Left ventricle myocardium superior (tissue), 1 donor: ENCODE results near the gene C11orf24. TPM values are rescaled to one million over a fixed set of nuclear protein-coding genes. Genes with fewer than 3 reads are reported as not detected.
A peak's percentile ranks its signal among the peaks of the same experiment; 100 is the strongest.

ENCODE experiments used
- ATAC-seq: fragments of 200-7000 bp; cut with Tn5 transposase; one replicate; pipeline ENCODE4 v1.9.1; 2020; ENCODE audit warnings: mild to moderate bottlenecking, moderate library complexity
- DNase-seq: peaks from one replicate; pipeline ENCODE4 v3.0.0-alpha.2; 2020
- intact Hi-C: fragments of 100-400 bp; cut with micrococcal nuclease; formaldehyde crosslinking; loops from one replicate; pipeline ENCODE4 v1.11.0; 2022
- total RNA-seq: library from RNA; stranded (reverse); fragmentation: NEBNext Ultra II Directional; extraction: Animal tissue kit (Norgen Biotek cat#: 25700); gene quantifications from one replicate; pipeline ENCODE4 v1.2.1, GENCODE V29; 2021
- donor health status: DM: no; HTN: yes; CAD: no; lungs with severe emphysema.

The C11orf24 gene
- total RNA-seq, 1 donor from 2014 or later = 23.9 TPM

DNA sequence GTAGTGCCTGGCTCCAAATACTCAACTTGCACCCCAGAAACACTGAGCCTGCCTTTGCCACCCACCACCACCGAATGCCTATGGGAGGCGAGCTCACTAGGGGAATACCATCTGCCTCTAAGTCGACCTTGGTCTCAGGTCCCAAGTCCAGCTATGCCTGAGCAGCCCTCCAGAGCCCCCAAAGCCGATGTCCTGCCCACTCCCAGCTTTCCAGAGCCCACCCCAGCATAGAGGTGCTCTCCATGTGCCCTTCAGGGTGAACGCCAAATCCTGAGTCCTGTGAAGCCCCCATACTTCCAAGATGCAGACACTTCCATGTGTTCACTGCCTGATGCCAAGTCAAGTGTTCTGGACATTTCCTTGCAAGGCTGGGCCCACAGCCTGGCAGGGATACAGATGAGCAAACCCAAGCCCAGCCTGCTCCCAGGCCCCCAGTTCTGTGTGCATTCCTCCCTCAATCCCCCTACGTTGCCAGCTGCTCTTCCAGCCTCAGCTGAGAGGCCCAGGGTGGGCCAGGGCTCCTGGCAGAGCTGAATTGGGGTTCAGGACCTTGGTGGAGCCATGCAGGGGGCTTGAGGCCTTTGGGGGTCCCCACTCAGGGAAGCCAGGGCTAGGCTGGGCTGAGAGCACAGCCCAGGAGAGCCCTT, 56.1 kb downstream of the C11orf24 start:
- ATAC-seq (no peak), DNase-seq (no peak)
- intact Hi-C loops = no loop called here

DNA sequence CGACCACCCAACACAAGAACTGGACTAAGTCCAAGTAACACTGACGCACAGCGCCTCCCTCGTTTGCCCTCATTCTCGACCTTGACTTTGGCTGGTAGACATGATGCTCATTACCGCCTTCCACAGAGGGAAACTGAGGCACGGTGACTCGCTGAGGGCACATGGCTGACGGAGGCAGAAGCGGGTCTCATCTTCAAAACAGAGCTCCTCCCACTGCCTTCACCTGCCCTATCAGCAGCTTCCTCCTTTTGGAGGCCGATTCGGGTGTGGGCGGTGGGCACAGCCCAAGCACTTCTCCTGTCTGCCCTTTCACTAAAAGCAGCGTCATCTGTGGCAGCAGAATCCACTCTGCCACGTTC, 56.7 kb downstream of the C11orf24 start:
- intact Hi-C loops = no loop called here
- DNase-seq = no peak
- no peak for ATAC-seq

DNA sequence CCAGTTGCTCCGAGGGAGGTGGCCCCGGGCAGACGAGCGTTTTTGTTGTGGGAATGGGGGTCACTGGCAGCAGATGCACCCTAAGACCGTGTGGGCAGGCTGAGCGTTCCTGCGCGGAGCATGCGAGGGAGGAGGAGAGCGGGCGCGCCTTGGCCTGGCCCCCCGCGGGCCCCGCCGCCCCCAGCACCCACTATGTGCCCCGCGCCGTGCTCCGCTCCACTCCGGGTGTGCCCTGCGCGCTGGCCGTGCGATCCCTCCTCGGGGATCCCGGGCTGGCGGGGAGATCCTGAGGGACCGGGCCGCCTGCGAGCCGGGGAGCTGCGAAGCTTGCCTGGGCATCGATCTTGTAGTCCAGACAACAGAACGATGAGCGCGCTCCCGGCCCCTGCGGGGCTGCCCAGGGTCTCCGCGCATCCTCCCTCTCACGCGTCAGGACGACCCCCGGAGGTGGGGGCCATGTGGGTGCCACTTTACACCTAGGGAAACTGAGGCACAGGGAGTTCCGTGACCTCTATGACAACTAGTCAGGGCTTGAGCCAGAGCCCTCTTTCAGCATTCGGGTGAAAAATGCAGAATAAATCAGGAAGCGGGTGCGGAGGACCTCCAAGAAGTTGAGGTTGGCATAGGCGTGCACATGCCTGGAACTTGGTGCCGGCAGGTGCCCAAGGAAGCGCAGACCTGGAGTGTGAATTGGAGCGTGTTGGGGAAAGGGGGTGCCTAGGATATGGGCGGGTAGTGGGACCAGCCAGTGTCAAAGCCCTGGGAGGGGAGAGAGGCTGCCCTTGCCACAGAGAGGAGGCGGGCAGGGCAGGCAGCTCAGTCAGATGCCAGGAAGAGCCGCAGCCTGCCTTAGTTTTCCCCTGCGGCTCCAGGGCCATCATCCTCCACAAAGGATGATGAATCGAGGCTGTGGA, 57.3 kb downstream of the C11orf24 start:
- DNase-seq = peak; percentile 55
- intact Hi-C loops = no loop called here

DNA sequence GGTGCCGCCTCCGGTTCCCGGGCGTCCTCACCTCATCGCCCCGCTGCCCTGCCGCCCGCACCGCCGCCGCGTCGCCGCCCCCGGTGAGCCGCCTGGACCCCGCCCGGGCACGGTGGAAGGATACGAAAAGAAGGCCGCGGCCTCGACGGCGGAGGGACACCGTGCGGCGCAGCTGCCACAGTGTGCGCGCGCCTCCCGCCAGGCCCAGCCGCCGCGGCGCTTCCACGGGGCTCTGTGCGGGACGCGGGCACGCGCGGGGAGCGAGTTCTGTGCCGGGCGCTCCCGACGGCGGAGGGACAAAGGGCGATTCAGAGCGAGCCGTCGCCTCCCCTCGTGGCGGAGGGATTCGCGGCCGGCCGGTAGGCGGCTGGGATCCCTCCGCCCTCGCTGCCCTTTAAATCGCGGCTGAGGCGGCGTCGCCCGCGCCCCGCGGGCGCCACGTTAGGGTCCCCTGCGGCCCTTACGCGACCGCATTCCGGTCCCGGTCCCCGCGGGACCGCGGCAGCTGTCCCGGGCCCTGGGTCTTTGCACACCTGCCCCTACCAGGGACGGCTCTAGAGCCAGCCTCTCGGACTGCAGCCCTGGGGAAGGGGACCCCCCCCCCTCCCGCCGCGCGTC, 58.1 kb downstream of the C11orf24 start:
- DNase-seq (peak; percentile 93), ATAC-seq (peak; percentile 63)
- intact Hi-C loops = no loop called here

More for the DNA sequence above, 57.3 kb downstream of the C11orf24 start:
- ATAC-seq = peak; percentile 15

DNA sequence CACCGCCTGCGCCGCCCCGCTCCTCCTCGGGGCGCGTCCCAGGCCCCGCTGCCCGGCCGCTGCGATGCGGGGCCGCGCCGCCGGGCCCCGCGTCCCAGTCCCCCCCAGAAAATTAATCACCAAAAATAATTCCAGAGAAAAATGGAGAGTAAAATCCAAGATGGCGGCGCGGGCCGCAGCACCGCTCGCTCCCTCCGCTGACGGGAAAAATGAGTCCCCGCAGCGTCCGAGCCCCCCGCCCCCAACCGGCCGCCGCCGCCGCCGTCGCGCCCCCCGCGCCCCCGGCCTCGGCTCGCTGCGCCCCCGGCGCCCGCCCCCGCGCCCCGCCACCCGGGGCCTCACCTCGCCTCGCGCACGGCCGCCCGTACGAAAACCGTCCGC, 58.6 kb downstream of the C11orf24 start, which contains the start of gene KMT5B:
Gene KMT5B (minus strand): TSS at position 162 of the 381 bp plus-strand sequence. CDS start 23,220 bp downstream, outside the sequence.
- ATAC-seq = no peak
- DNase-seq = peak; percentile 79
- intact Hi-C loops = no loop called here

DNA sequence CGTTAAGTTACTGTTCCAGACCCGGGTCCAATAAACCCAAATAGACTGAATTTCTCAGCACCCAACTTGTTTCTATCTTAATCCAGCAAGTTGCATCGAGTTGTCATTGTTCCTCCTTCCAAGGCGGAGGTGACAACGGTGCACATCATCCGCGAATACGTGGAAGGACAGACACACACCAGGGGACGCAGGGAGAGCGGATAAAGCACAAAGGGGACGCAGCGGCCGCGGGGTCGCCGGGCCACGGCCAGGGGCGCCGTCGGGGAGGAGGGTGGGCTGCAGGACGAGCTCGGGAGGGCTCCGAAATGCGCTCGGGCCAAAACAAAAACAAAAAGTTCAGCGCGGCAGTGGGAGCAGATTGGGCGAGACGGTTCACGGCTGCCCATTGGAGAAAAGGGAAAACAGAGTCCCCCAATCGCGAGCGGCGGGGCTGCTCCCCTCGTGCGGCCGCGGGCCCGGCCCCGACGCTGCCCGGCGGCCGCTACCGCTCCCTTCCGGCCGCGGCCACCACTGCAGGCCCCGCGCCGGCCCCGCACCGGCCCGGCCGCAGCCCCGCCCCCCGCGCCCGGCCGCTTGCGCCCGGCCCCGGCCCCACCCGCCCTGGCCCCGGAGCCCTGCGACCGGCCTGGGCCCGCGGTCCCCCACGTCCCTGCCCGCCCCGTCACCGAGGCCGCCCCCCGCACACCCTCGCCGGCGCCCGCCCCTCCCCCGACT, 59.2 kb downstream of the C11orf24 start:
- ATAC-seq = peak; percentile 52
- intact Hi-C loops = no loop called here

DNA sequence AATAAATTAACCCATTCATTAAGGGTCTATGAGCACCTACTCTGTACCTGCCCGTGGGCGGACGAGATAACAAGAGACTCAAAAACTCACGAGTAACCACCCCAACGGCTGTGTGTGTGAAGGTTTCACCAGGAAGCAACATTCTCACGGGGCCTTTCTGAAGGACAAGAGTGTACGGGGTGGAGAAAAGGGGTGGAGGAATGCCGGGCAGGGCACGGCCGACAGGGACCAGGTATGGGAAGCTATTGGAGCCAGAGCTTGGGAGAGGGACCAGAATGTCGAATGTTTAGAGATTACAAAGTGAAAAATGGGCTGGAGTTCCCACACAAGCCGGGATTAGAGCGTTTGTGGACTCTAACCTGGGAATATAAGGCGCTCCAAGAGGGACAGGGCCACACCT, 60.2 kb downstream of the C11orf24 start:
- intact Hi-C loops = no loop called here
- ATAC-seq (no peak), DNase-seq (no peak)

More for the DNA sequence above, 59.2 kb downstream of the C11orf24 start:
- DNase-seq = peak; percentile 82

Other genes starting within 250 kb of the C11orf24 start
- gene NDUFS8, start 241.3 kb downstream of the C11orf24 start, total RNA-seq = 514 TPM
- 25.8 TPM for gene TCIRG1, start 232.9 kb downstream of the C11orf24 start, total RNA-seq
- gene CHKA, start 150.6 kb downstream of the C11orf24 start, total RNA-seq = 10.6 TPM
- gene KMT5B, start 58.7 kb downstream of the C11orf24 start, total RNA-seq = 30.4 TPM
- gene LRP5, start 40.6 kb upstream of the C11orf24 start, total RNA-seq = 64.8 TPM
- 86.7 TPM for gene PPP6R3, start 188.8 kb upstream of the C11orf24 start, total RNA-seq